HepG2 (cell line): Measurements from ENCODE around the gene GNRH2. TPM values are rescaled to one million over a fixed set of nuclear protein-coding genes. Genes with fewer than 3 reads are reported as not detected.

Source experiments
- NR2F6 ChIP-seq, 2 experiments: IDR thresholded peaks; 2 replicates each; pipeline ENCODE4 v1.6.1; 2016; ENCODE audit warnings: antibody characterized with exemption in 1 of 2, mild to moderate bottlenecking in 1 of 2
- PHF20 ChIP-seq: sonication (generic); formaldehyde crosslinking; IDR thresholded peaks from 2 replicates; pipeline ENCODE4 v1.5.0; 2020; ENCODE audit warnings: mild to moderate bottlenecking, missing genetic modification reagents
- ZBTB38 ChIP-seq: sonication (generic); formaldehyde crosslinking; IDR thresholded peaks from 2 replicates; pipeline ENCODE4 v1.5.1; 2020; ENCODE audit warnings: mild to moderate bottlenecking, missing genetic modification reagents
- ZNF563 ChIP-seq: sonication (generic); formaldehyde crosslinking; IDR thresholded peaks from 2 replicates; pipeline ENCODE4 v1.8.0; 2022; ENCODE audit warnings: mild to moderate bottlenecking, moderate library complexity, missing genetic modification reagents
- ZNF790 ChIP-seq: sonication (generic); formaldehyde crosslinking; IDR thresholded peaks from 2 replicates; pipeline ENCODE4 v1.8.0; 2022; ENCODE audit warnings: missing genetic modification reagents, mild to moderate bottlenecking, borderline replicate concordance
- polyA plus RNA-seq, 8 experiments: library from polyadenylated mRNA; depleted of rRNA in 3 of 8; stranded (reverse) in 7 of 8; unstranded in 1 of 8; fragments of >200 nt; fragmentation: Illumina TruSeq in 4 of 8; extraction: Trizol in 4 of 8; gene quantifications; 2 replicates each; pipeline versions ENCODE4 v1.2.1 to v1.2.3, GENCODE V29; 2011 to 2016; ENCODE audit warnings: low read depth in 4 of 8, missing spikeins in 1 of 8, mixed read lengths in 1 of 8; ENCODE audit not compliant: insufficient read depth in 1 of 8
- total RNA-seq, 5 experiments: library from RNA; depleted of rRNA; stranded (reverse); fragments of >200 nt; fragmentation: Illumina TruSeq; extraction: Trizol; gene quantifications; 2 replicates each; pipeline ENCODE4 v1.2.3, GENCODE V29; 2016; ENCODE audit warnings: low read depth in 1 of 5
- TF ChIP-seq, protein P1 (sequence below): IDR thresholded peaks from 2 replicates; pipeline ENCODE4 v1.4.0; 2020; ENCODE audit warnings: mild to moderate bottlenecking, missing genetic modification reagents
- TF ChIP-seq, protein P2 (sequence below), 2 experiments: sonication (generic) in 1 of 2; formaldehyde crosslinking in 1 of 2; IDR thresholded peaks; 2 replicates each; pipeline versions ENCODE4 v1.6.1 to v1.9.0; 2014 to 2022; ENCODE audit warnings: antibody characterized with exemption in 1 of 2, borderline replicate concordance in 1 of 2, inconsistent platforms in 1 of 2, low read depth in 1 of 2, missing genetic modification reagents in 1 of 2
- TF ChIP-seq, protein P3 (sequence below): sonication (generic); formaldehyde crosslinking; IDR thresholded peaks from 2 replicates; pipeline ENCODE4 v1.5.0; 2020; ENCODE audit warnings: mild to moderate bottlenecking, missing genetic modification reagents, borderline replicate concordance

The GNRH2 gene
- total and polyA plus RNA-seq, 2 of the 13 experiments (the other 11 are each of a cell fraction or from before 2014, with no cell fraction given), result 0.28 TPM; not detected in 1

DNA sequence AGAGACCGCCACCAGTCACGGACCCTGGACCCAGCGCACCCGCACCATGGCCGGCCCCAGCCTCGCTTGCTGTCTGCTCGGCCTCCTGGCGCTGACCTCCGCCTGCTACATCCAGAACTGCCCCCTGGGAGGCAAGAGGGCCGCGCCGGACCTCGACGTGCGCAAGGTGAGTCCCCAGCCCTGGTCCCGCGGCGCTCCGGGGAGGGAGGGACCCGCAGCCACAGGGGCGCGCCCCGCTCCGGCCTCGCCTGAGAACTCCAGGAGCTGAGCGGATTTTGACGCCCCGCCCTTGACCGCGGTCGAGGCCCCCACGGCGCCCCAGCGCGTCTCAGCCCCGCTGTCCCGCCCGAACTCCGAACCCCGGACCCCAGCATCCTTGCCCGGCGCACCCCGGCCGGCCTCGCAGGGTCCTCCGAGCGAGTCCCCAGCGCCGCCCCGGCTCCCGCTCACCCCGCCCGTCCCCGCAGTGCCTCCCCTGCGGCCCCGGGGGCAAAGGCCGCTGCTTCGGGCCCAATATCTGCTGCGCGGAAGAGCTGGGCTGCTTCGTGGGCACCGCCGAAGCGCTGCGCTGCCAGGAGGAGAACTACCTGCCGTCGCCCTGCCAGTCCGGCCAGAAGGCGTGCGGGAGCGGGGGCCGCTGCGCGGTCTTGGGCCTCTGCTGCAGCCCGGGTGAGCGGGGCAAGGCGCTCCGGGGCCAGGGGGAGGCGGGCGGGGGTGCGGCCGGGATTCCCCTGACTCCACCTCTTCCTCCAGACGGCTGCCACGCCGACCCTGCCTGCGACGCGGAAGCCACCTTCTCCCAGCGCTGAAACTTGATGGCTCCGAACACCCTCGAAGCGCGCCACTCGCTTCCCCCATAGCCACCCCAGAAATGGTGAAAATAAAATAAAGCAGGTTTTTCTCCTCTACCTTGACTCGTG is 28.4 kb downstream of the GNRH2 start, which contains the start of gene OXT (continued):
- TF ChIP-seq, protein P1, sequence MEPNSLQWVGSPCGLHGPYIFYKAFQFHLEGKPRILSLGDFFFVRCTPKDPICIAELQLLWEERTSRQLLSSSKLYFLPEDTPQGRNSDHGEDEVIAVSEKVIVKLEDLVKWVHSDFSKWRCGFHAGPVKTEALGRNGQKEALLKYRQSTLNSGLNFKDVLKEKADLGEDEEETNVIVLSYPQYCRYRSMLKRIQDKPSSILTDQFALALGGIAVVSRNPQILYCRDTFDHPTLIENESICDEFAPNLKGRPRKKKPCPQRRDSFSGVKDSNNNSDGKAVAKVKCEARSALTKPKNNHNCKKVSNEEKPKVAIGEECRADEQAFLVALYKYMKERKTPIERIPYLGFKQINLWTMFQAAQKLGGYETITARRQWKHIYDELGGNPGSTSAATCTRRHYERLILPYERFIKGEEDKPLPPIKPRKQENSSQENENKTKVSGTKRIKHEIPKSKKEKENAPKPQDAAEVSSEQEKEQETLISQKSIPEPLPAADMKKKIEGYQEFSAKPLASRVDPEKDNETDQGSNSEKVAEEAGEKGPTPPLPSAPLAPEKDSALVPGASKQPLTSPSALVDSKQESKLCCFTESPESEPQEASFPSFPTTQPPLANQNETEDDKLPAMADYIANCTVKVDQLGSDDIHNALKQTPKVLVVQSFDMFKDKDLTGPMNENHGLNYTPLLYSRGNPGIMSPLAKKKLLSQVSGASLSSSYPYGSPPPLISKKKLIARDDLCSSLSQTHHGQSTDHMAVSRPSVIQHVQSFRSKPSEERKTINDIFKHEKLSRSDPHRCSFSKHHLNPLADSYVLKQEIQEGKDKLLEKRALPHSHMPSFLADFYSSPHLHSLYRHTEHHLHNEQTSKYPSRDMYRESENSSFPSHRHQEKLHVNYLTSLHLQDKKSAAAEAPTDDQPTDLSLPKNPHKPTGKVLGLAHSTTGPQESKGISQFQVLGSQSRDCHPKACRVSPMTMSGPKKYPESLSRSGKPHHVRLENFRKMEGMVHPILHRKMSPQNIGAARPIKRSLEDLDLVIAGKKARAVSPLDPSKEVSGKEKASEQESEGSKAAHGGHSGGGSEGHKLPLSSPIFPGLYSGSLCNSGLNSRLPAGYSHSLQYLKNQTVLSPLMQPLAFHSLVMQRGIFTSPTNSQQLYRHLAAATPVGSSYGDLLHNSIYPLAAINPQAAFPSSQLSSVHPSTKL (CRISPR knock-in tag), result no peak
- TF ChIP-seq ZBTB38 (peak; percentile 92), PHF20 (no peak), NR2F6 (IDR thresholded peaks at IDR 0.05) (no peak), NR2F6 (CRISPR knock-in tag; IDR thresholded peaks at IDR 0.05) (peak; percentile 2; the same call in 1 of the 2 replicates), ZNF563 (CRISPR knock-in tag) (0 out of 2 replicates have a peak, but pooled peaks have one; percentile 54), ZNF790 (CRISPR knock-in tag) (no peak)
- TF ChIP-seq, protein P2, sequence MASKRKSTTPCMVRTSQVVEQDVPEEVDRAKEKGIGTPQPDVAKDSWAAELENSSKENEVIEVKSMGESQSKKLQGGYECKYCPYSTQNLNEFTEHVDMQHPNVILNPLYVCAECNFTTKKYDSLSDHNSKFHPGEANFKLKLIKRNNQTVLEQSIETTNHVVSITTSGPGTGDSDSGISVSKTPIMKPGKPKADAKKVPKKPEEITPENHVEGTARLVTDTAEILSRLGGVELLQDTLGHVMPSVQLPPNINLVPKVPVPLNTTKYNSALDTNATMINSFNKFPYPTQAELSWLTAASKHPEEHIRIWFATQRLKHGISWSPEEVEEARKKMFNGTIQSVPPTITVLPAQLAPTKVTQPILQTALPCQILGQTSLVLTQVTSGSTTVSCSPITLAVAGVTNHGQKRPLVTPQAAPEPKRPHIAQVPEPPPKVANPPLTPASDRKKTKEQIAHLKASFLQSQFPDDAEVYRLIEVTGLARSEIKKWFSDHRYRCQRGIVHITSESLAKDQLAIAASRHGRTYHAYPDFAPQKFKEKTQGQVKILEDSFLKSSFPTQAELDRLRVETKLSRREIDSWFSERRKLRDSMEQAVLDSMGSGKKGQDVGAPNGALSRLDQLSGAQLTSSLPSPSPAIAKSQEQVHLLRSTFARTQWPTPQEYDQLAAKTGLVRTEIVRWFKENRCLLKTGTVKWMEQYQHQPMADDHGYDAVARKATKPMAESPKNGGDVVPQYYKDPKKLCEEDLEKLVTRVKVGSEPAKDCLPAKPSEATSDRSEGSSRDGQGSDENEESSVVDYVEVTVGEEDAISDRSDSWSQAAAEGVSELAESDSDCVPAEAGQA (IDR thresholded peaks at IDR 0.05; ENCODE audit: low read depth), result no peak
- TF ChIP-seq, protein P2 (CRISPR knock-in tag; IDR thresholded peaks at IDR 0.05; ENCODE audit: borderline replicate concordance), result no peak
- TF ChIP-seq, protein P3, sequence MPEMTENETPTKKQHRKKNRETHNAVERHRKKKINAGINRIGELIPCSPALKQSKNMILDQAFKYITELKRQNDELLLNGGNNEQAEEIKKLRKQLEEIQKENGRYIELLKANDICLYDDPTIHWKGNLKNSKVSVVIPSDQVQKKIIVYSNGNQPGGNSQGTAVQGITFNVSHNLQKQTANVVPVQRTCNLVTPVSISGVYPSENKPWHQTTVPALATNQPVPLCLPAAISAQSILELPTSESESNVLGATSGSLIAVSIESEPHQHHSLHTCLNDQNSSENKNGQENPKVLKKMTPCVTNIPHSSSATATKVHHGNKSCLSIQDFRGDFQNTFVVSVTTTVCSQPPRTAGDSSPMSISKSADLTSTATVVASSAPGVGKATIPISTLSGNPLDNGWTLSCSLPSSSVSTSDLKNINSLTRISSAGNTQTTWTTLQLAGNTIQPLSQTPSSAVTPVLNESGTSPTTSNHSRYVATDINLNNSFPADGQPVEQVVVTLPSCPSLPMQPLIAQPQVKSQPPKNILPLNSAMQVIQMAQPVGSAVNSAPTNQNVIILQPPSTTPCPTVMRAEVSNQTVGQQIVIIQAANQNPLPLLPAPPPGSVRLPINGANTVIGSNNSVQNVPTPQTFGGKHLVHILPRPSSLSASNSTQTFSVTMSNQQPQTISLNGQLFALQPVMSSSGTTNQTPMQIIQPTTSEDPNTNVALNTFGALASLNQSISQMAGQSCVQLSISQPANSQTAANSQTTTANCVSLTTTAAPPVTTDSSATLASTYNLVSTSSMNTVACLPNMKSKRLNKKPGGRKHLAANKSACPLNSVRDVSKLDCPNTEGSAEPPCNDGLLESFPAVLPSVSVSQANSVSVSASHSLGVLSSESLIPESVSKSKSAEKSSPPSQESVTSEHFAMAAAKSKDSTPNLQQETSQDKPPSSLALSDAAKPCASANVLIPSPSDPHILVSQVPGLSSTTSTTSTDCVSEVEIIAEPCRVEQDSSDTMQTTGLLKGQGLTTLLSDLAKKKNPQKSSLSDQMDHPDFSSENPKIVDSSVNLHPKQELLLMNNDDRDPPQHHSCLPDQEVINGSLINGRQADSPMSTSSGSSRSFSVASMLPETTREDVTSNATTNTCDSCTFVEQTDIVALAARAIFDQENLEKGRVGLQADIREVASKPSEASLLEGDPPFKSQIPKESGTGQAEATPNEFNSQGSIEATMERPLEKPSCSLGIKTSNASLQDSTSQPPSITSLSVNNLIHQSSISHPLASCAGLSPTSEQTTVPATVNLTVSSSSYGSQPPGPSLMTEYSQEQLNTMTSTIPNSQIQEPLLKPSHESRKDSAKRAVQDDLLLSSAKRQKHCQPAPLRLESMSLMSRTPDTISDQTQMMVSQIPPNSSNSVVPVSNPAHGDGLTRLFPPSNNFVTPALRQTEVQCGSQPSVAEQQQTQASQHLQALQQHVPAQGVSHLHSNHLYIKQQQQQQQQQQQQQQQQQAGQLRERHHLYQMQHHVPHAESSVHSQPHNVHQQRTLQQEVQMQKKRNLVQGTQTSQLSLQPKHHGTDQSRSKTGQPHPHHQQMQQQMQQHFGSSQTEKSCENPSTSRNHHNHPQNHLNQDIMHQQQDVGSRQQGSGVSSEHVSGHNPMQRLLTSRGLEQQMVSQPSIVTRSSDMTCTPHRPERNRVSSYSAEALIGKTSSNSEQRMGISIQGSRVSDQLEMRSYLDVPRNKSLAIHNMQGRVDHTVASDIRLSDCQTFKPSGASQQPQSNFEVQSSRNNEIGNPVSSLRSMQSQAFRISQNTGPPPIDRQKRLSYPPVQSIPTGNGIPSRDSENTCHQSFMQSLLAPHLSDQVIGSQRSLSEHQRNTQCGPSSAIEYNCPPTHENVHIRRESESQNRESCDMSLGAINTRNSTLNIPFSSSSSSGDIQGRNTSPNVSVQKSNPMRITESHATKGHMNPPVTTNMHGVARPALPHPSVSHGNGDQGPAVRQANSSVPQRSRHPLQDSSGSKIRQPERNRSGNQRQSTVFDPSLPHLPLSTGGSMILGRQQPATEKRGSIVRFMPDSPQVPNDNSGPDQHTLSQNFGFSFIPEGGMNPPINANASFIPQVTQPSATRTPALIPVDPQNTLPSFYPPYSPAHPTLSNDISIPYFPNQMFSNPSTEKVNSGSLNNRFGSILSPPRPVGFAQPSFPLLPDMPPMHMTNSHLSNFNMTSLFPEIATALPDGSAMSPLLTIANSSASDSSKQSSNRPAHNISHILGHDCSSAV, result no peak
